NCI-H748 (cell line): ENCODE data around the gene AGBL4.

Experiments
- DNase-seq: peaks from one replicate; lab custom pipeline; 2025; ENCODE audit not compliant: unreplicated experiment; lab: John Stamatoyannopoulos, UW

AGBL4 gene

DNA sequence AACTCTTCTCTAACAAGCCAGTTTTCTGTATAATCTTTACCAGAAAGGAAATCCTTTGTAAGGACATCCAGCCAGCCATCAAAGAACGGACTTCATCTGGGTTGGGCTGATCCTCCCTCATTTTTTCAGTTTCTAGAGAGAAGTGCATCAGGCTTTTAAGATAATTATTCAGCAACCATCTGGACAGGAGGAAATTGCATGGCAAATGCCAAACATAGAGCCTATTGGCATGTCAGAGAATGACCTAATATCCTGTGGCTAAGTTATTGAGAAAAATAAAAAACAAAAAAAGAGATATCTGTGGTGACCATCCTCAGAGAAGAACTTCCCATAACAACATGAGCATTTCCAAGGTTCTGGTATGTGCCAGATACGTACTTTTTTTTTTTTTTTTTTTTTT is 1172.1 kb downstream of the AGBL4 start:
- no peak for DNase-seq

DNA sequence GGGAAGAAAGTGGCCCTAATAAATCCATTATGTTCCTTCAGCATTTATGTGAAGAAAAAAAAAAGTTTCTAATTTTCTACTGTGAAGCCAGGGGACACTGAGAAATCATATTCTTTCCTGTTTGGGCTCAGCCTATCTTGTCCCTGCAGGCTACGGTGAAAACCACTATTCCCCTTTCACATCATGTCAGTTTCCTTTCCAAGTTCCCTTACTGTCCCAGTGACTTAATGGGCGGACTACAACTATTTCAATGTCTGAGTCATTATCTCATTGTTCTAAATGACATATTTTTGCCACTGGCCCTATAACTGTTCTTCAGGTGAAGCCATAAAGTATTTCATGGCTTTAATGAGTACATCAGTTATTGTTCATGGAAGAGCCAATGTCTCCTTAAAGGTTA is 1175.7 kb downstream of the AGBL4 start:
- DNase-seq, result no peak

DNA sequence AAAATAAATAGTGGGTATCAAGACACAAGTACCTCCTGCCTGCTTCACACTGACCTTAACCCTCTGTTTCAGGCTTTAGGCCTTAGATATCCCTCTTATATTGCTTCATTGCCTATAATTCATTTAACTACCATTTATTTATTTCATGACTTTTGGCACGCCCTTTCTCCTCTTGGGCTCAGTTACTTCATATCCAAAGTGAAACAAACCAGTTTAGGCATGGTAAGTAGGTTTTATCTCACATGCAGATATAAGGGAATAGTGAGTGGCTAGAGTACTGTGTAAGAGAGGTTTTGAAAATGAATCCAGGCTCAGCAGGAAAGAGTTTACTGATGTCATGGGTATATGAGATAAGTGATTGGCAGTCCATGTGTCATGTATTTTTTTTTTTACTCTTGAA is 1177.3 kb downstream of the AGBL4 start:
- no peak for DNase-seq

DNA sequence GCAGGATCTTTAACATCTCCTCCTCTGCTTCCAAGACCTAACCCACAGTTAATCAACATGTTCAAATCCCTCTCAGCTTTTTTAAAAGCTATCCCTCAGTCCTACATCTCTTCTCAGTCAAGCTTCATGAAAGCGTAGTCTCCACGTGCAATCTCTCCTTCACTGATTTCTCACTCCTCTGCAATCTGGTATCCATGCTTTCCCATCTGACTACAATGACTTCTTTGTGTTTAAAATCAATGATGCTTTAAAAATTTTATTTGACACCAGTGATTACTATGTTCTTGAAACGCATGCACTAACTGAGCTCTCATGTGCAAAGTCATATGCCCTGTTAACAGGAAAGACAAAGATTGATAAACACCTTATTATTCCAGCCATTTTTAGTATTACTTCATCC is 1179.6 kb downstream of the AGBL4 start:
- no peak for DNase-seq

DNA sequence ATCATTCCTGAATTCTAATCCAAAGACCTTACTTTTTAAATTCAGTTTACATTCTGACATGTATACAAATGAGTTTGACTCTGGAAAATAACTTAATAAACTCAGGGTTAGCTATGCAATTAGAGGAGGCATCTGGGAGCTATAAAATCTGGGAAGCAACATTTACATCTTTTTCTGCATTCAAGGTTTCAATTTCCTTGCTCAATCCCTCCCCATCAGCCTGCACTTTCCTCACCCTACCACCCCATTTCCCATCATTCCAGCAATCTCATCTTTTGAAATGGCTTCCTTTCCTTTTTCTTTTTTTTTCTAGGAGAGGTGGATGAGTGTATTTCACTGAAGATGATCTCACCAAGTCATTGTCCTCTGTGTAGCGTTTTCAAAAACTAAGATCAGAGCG is 1181.8 kb downstream of the AGBL4 start:
- no peak for DNase-seq

DNA sequence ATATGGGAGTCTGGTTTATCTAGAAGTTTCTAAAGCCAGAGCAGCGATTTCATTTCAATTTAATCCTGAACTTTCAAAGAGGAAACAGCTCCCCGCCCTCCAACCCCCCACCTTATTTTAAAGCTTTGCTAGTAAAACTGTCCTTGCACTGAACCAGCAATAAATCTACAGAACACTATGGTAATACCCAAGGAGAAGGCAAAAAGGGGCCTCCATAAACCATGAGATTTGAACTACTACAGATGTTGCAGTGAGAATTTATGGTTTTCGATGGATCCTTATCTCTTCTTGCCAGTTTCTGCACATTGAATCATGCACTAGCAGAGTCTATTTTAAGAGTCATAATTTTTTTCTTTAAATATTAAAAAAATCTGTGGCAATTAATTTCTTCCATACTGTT is 1182.3 kb downstream of the AGBL4 start:
- no peak for DNase-seq

DNA sequence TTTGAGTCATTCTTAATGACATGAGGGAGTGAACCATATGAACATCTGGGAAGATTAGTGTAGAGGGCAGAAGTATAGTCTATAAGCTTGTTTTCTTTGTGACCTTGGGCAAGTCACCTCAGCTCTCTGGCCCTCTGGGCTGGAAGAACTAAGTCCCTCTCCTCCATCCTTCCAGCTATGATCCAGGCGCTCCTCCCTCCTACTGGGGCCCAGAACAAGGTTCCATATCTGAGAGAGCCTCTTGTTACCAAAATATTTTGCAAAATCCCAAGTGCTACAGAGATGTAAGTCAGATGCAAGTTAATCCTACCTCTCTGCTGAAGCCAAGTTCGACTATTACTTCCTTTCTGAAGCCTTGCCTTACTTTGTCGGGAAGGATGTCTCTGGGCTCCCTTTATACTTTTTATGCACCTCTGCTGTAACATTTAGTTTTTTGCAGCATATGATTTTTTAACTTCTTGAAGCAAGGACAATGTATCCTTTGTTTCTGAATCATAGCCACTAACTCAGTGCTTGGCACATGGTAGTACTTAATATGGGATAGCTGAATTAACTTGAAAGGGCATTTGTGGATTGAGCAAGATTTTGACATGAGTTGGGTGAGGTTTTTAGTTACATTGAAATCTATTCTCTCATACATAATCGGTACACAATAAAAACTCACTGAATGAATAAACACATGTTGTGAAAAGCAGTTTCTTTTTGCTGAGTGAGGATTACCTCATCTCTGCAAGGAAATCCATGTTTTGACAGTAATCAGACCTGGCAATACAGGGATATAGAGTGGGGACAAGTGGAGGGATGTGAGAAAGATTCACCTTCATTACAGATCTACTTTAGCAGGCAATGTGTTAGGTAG is 1192.4 kb downstream of the AGBL4 start:
- DNase-seq, result no peak

DNA sequence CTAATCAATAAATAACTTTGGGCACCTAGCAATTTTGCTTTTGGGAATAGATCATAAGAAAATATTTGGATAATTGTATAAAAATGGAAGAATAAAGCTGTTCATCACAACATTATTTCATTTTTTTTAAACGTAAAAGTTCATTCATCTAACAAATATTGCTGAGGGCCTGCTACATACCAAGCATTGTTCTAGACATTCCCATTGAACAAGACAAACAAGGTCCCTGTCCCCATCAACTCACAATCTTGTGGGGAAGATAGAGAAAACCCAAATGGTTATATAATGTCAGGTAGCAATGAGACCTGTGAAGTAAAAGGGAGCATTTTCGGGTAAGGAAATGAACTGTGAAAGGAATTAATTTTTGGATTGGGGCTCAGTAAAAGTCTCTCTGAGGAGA is 1193.0 kb downstream of the AGBL4 start:
- DNase-seq, result no peak

DNA sequence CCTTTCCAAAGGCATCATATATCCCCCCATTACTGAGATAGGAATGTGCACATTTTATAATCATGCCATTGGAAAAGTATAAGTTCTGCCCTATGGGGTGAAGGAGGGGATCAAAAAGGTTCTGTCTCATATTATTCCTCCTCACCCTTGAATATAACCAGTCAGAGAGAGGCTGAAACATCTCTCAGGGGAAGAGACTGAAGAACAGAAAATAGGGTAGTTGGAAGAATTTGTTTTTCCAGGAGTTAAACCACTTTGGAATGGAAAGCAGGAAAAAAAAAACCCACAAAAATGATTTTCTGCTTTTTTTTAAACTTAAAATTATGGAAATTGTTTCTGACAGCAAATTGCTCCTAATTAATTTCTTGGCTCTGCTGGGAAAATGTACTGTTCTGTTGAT is 1194.3 kb downstream of the AGBL4 start:
- no peak for DNase-seq

DNA sequence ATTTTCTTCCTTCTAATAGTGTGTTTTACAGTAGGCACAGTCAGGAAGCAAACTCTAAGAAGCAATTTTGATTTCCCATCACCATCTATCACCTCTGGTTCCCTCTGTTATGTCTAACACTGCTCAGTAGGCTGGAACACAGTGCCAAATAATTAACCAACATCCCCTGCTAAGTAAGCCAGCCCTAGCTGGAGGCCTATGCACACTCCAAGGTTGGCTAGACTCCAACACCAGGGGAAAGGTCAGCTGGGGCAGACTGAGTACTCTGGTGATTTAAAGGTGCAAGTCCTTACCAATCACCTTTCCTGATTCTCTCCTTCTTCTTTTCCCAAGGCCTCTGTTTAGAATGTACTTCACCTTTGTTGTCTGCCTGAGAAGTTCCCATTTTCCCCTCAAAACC is 1200.6 kb downstream of the AGBL4 start:
- peak; percentile 64 for DNase-seq

DNA sequence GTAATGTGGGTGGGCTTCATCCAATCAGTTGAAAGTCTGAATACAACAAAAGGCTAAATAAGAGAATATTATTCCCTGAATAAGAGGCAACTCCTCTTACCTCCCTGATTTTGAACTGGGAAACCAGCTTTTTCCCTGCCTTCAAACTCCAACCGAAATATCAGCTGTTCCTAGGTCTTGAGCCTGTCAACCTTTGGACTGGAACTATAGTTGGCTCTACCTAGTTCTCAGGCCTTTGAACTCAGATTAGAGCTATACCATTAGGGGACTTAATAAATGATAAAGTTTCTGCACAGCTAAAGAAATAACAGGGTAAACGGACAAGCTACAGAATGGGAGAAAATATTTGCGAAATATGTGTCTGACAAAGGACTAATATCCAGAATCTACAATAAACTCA is 1203.3 kb downstream of the AGBL4 start:
- no peak for DNase-seq

DNA sequence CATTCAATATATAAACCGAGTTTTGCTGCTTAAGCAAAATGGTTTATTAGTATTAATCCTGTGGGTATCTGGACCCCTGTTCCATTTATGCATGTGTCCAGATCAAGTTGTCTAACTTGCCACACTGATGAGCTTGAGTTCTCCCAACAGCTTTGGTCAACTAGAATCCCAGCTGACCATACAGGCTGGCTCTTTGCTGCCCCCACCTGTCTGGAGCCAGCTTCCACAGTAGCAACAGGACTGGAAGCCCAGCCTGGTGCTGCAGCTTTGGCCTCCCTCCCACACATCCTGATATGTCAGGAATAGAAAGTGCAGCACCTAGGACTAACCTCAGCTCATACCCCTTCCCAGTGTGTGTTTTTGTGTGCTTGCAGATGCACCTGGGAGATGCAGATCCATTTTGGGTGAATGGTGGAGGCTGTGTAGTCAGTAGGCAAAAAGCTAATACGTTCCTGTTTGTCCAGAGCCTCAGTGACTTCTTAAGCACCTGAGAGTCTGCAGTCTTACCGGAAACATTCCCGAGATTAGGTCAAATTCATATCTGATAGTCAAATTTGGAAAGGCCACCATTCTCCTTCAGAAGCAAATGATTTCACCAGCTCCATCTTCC is 1206.1 kb downstream of the AGBL4 start:
- DNase-seq, result peak; percentile 71

DNA sequence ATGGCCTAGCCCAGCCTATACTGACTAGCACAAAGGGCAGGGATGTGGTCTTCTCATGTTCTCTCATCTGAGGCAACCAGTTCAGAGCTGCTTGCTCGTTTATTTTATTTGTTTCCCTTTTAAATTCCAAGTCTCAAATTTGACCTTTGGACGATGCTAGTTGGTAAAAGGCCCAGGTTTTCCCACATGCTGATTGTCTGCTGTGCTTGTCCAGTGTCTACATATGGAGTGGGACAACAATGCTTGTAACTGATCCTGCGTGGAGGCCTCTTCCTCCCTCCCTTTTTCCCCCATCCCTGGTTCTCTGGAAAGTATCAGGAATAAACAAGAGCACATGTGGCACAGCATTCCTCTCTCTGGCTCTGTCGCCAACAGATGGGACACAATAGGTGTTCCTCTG is 1213.0 kb downstream of the AGBL4 start:
- DNase-seq, result no peak

DNA sequence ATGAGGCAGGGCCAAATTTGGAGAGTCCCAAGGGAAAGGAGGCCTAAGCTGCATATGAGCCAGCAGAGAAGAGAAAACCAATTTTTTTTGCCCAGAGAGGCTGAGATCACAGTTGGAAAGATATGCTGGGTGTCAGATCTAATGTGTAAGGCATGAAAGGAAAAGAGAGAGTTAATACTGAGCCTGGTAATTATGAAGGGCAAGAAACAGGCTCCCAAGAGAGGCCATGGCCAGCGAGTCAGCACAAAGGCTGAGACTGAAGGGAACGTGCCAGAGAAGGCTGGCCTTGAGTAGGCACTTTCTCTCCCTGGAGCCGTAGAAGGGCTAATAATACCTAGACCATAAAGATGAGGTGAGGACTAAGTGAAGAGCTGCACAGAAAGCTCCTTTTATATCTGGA is 1215.3 kb downstream of the AGBL4 start:
- no peak for DNase-seq

DNA sequence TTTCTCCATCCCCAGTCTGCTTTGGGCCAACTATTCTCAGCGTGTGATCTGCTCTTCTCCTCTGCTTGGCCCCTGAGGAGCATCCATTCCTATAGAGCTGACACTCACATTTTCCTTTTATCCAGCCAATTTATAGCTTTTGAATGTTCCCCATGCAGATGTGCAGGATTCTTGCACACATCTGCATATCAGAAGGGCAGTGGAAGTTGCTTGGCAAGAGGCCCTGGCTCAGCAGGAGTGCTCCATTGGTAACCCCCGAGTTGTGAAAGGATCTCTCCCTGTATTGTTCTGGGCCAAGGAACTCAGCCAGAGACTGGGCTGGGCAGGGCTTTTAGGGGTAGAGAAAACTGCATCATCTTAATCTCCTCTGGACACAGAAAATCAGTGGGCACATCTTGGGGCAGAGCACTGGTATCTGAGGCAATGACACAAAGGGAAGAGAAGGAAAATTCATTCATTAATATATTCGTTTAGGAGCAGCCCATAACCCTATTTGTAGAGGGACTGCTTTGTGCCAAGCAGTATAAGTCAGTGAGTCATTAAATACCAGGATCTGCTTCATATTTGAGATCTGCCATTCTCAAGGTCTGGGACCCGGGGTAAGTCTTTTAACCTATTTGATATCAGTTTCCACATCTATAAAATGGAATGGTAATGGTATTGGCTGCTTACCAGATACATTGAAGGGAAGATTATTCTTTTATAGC is 1216.0 kb downstream of the AGBL4 start:
- DNase-seq, result no peak

DNA sequence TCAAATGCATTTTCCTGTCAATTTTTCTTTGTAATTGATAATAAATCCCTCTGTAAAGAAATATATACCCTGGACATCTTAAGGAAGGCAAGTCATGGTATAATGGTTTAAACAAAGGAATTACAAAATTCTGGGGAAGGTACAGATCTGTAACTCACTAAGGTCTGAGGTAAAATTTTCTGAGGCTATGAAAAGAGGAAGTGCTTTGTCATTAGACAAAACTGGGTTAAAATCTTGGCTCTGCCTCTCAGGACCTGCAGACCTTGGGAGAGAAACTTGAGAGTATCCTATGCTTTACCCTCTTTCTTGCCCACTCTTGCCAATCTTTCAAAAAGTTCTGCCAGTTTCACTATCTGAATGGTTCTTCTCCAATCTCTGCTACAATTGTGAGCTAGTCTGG is 1220.3 kb downstream of the AGBL4 start:
- no peak for DNase-seq

DNA sequence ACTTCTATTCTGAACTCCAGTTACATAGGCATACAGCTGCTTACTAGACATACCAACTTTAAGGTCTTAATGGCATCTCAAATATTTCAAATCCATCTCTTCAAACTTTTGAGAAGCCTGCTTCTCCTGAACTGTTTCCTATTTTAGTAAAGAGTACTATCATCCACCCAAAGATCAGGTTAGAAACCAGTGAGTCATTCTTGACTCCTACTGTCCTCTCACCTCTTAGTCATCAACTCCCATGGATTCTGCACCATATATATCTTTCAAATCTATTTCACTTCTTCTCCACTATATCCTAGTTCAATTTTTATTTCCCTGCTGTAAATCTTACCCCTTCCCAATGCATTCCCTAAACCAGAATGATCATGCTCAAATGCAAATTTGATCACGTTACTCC is 1228.9 kb downstream of the AGBL4 start:
- no peak for DNase-seq

DNA sequence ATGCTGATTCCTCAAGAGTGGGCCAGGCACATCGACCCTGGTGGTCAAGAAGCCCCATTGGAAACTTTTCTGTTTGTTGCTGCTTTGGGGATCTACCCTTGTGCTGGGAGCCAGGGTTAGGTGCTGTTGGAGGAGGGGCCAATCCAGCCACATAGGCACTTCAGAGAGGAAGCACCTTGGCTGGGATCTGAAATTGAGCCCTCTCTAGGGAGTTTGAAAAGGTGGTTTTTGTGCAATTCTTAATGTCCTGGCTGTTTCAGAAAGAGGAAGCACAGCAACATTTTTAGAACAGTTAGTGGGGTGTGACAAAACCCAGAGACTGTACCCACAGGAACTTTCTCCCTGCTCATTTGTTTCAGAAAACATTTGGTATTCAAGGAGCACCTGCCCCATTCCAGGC is 1229.9 kb downstream of the AGBL4 start:
- DNase-seq, result no peak

DNA sequence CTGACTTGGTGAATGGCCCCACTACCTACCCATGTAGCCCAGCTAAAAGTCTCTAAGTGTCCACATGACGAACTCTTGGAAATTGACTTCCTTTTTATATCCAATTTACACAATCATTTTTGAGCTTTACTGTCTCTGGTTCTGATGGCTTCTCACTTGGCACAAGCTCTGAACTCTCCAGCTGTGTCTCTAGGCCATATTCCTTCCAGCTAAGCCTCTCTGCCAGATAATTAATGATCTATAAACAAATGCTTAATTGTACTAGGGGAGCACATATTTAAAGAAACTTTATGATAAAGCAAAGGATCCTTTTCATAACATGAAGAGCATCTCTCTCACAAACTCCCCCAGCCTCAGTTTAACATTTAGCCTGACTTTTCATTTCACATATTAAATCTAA is 1230.8 kb downstream of the AGBL4 start:
- no peak for DNase-seq

DNA sequence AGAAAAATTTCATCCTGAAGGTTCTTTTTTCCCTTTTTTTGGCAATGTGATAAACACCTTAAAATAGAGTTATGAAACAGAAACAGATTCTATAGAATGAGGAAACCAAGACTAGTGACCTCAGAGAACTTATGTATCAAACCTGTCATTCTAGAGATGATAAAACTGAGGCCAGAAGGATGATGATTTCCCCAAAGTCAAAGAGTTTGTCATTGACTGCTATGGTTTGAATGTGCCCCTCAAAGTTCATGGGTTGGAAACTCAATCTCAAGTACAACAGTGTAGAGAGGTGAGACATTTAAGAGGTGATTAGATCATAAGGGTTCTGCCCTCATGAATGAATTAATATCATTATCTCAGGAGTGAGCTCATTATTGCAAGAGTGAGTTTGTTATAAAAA is 1233.4 kb downstream of the AGBL4 start:
- DNase-seq, result no peak

DNA sequence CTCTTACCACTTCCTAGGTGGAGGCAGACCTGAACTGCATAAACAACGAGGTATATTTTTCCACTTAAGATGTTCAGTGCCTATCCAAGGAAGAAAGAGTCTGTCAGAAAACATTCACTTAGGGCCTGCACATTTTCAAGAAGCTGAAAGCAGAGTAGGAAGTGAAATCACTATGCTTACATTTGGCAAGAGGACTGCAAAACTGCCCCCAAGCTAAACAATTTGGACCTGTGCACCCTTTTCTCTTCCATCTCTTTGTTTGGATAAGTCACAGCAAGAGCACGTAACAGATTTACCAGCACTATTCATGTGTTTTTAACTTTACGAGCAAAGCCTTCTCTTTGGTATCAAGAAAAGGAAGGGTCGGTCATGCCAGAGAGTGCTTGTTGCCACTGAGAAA is 1233.9 kb downstream of the AGBL4 start:
- DNase-seq, result no peak

DNA sequence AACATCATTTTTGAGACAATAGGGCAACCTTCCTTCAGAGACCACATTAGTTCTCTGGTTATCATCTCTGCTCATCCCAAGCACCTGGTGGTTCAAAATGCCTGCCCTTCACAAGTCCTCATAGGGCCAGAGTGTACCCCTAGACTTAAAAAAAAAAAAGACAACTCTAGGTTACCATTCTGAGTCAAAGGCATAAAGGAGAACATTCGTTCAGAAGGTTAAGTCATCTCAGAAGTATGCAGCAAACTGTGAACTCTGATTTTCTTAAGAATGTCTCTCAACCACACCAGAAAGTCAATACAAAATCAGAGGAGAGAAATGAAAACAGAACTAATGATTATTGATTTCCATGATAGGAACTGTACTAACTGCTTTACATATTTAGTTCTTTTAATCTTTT is 1237.9 kb downstream of the AGBL4 start:
- no peak for DNase-seq
